Common myeloid progenitor, CD34-positive (primary cell): ENCODE measurements around the gene PIK3C3.

Experiments used
- CTCF ChIA-PET: fragments of 350-600 bp; sonication (Branson Sonifier 250); formaldehyde crosslinking; loops from one replicate; lab custom pipeline; 2021; ENCODE audit warnings: antibody characterized with exemption; lab: Charles Lee
- POLR2A ChIA-PET: fragments of 350-600 bp; sonication (Branson Sonifier 250); formaldehyde crosslinking; loops from one replicate; lab custom pipeline; 2021; ENCODE audit warnings: antibody characterized with exemption; lab: Charles Lee
- DNase-seq, 3 donors: peaks; one replicate each; pipeline versions ENCODE4 v3.0.0 to v3.0.0-alpha.2; 2013
- H3K27ac ChIP-seq, 2 experiments: 1 replicate in 1 of 2; 2 replicates in 1 of 2; pipeline ENCODE4 v1.7.0; 2013; ENCODE audit warnings: inconsistent platforms in 2 of 2, low read length in 2 of 2, mild to moderate bottlenecking in 2 of 2, low read depth in 1 of 2, moderate library complexity in 1 of 2; ENCODE audit not compliant: severe bottlenecking in 2 of 2, insufficient read depth in 1 of 2, poor library complexity in 1 of 2
- H3K27me3 ChIP-seq, 5 experiments: replicated peaks in 2 of 5; 1 replicate in 3 of 5; 2 replicates in 2 of 5; pipeline versions ENCODE4 v1.6.1 to v1.7.0; 2013; ENCODE audit warnings: low read length in 4 of 5, mild to moderate bottlenecking in 2 of 5, moderate library complexity in 2 of 5, inconsistent platforms in 1 of 5; ENCODE audit not compliant: insufficient read depth in 5 of 5, control insufficient read depth in 4 of 5
- H3K36me3 ChIP-seq, 4 experiments: 1 replicate in 2 of 4; 2 replicates in 2 of 4; pipeline versions ENCODE4 v1.6.1 to v1.7.0; 2013; ENCODE audit warnings: low read length in 3 of 4, control low read depth in 1 of 4, mild to moderate bottlenecking in 1 of 4; ENCODE audit not compliant: control insufficient read depth in 4 of 4, insufficient read depth in 4 of 4
- H3K4me1 ChIP-seq, 4 experiments: 1 replicate in 3 of 4; 2 replicates in 1 of 4; pipeline versions ENCODE4 v1.6.1 to v1.7.1; 2013; ENCODE audit warnings: low read length in 3 of 4, mild to moderate bottlenecking in 3 of 4, control low read depth in 1 of 4, inconsistent platforms in 1 of 4, moderate library complexity in 1 of 4; ENCODE audit not compliant: control insufficient read depth in 4 of 4, insufficient read depth in 4 of 4; ENCODE audit errors: control extremely low read depth in 1 of 4
- H3K4me3 ChIP-seq, 7 experiments: 1 replicate in 4 of 7; 2 replicates in 3 of 7; pipeline versions ENCODE4 v1.5.1 to v1.7.0; 2013; ENCODE audit warnings: mild to moderate bottlenecking in 7 of 7, low read length in 6 of 7, moderate library complexity in 6 of 7, inconsistent platforms in 2 of 7, low read depth in 2 of 7, control low read depth in 1 of 7; ENCODE audit not compliant: insufficient read depth in 4 of 7, control insufficient read depth in 1 of 7; ENCODE audit errors: extremely low read depth in 1 of 7
- H3K9me3 ChIP-seq, 5 experiments: 1 replicate in 4 of 5; 2 replicates in 1 of 5; pipeline versions ENCODE4 v1.6.1 to v1.7.1; 2013; ENCODE audit warnings: low read length in 4 of 5, mild to moderate bottlenecking in 2 of 5, inconsistent platforms in 1 of 5, low read depth in 1 of 5, moderate library complexity in 1 of 5; ENCODE audit not compliant: control insufficient read depth in 4 of 5, insufficient read depth in 2 of 5; ENCODE audit errors: control extremely low read depth in 1 of 5
- WGBS: methylation state at CpG from one replicate; pipeline ENCODE4 v1.1.5; 2013; ENCODE audit not compliant: insufficient coverage; 5-methylcytosine and 5-hydroxymethylcytosine counted together

PIK3C3 gene

GRCh38 chr18:42095732-42096377 is 140.8 kb downstream of the PIK3C3 start:
- ChIA-PET CTCF (no interaction called here), POLR2A (no interaction called here)
- no peaks in the 10 kb centered on the region for H3K4me1 ChIP-seq
- H3K36me3 ChIP-seq, result no peaks in the 10 kb centered on the region
- no peak overlapping the region for H3K27ac ChIP-seq
- H3K9me3 ChIP-seq, result no peaks in the 10 kb centered on the region
- no peak overlapping the region for H3K4me3 ChIP-seq
- DNase-seq, result no peak
- H3K27me3 ChIP-seq, result no peaks in the 10 kb centered on the region

- H3K36me3 ChIP-seq, result no peaks in the 10 kb centered on the region
- ChIA-PET CTCF (interaction anchor here (2.8 kb wide), 1 partner anchor 14 kb away, joined by 10 read pairs; no protein-coding TSS in a partner anchor), POLR2A (no interaction called here)
- H3K4me3 ChIP-seq, result no peak overlapping the region
- no peak overlapping the region for H3K27ac ChIP-seq
- H3K9me3 ChIP-seq, result no peaks in the 10 kb centered on the region
- DNase-seq, result no peak
- H3K4me1 ChIP-seq, result no peaks in the 10 kb centered on the region
- H3K27me3 ChIP-seq, result no peaks in the 10 kb centered on the region
- no CpG with 5 or more reads among the region's 1 CpG for WGBS
Measured at GRCh38 chr18:42100248-42100647, 145.2 kb downstream of the PIK3C3 start.

GRCh38 chr18:42100911-42101310 is 145.9 kb downstream of the PIK3C3 start:
- Histone ChIP-seq H3K9me3 (no peaks in the 10 kb centered on the region), H3K4me3 (no peak overlapping the region), H3K4me1 (no peaks in the 10 kb centered on the region), H3K27ac (no peak overlapping the region), H3K27me3 (peaks cover 0 to 3% (median 0%) of the 10 kb centered on the region in 5 experiments), H3K36me3 (no peaks in the 10 kb centered on the region)
- ChIA-PET POLR2A (no interaction called here), CTCF (interaction anchor here (2.8 kb wide), 1 partner anchor 14 kb away, joined by 10 read pairs; no protein-coding TSS in a partner anchor)
- 100% methylated on average over 1 of the region's 2 CpGs for WGBS
- DNase-seq, result peak in 1 of 3 donors; percentile 1

GRCh38 chr18:42105394-42105793 is 150.4 kb downstream of the PIK3C3 start:
- no peaks in the 10 kb centered on the region for H3K36me3 ChIP-seq
- H3K27me3 ChIP-seq, result peaks cover 0 to 3% (median 0%) of the 10 kb centered on the region in 5 experiments
- H3K9me3 ChIP-seq, result no peaks in the 10 kb centered on the region
- no peak overlapping the region for H3K27ac ChIP-seq
- POLR2A ChIA-PET, result no interaction called here
- DNase-seq, result no peak
- no CpG with 5 or more reads among the region's 2 CpGs for WGBS
- H3K4me3 ChIP-seq, result no peak overlapping the region
- CTCF ChIA-PET, result interaction anchor here (1.2 to 1.5 kb wide), 2 partner anchors 9 to 10 kb away, joined by 3 to 4 read pairs; no protein-coding TSS in a partner anchor
- H3K4me1 ChIP-seq, result no peaks in the 10 kb centered on the region

- ChIA-PET CTCF (interaction anchor here (1.1 to 1.4 kb wide), 2 partner anchors 11 to 193 kb away, joined by 3 to 7 read pairs; no protein-coding TSS in a partner anchor), POLR2A (no interaction called here)
- H3K36me3 ChIP-seq, result no peaks in the 10 kb centered on the region
- no peak for DNase-seq
- H3K4me3 ChIP-seq, result no peak overlapping the region
- H3K9me3 ChIP-seq, result no peaks in the 10 kb centered on the region
- WGBS, result 100% methylated on average over 2 of the region's 2 CpGs
- H3K4me1 ChIP-seq, result no peaks in the 10 kb centered on the region
- peaks cover 0 to 3% (median 0%) of the 10 kb centered on the region in 5 experiments for H3K27me3 ChIP-seq
- no peak overlapping the region for H3K27ac ChIP-seq
Measured at GRCh38 chr18:42106784-42107183, 151.8 kb downstream of the PIK3C3 start.

GRCh38 chr18:42107287-42107686 is 152.3 kb downstream of the PIK3C3 start:
- Histone ChIP-seq H3K36me3 (no peaks in the 10 kb centered on the region), H3K27me3 (peaks cover 0 to 3% (median 0%) of the 10 kb centered on the region in 5 experiments), H3K9me3 (no peaks in the 10 kb centered on the region), H3K27ac (no peak overlapping the region), H3K4me3 (no peak overlapping the region), H3K4me1 (no peaks in the 10 kb centered on the region)
- no peak for DNase-seq
- CTCF ChIA-PET, result interaction anchor here (1.1 to 1.4 kb wide), 2 partner anchors 10 to 192 kb away, joined by 3 to 7 read pairs; no protein-coding TSS in a partner anchor
- WGBS, result 93% methylated on average over 2 of the region's 4 CpGs
- POLR2A ChIA-PET, result no interaction called here

GRCh38 chr18:42107691-42108450 is 152.8 kb downstream of the PIK3C3 start:
- 92% methylated on average over 7 of the region's 10 CpGs for WGBS
- no peak for DNase-seq
- Histone ChIP-seq H3K4me1 (no peaks in the 10 kb centered on the region), H3K27me3 (peaks cover 0 to 3% (median 0%) of the 10 kb centered on the region in 5 experiments), H3K27ac (no peak overlapping the region), H3K4me3 (no peak overlapping the region), H3K9me3 (no peaks in the 10 kb centered on the region), H3K36me3 (no peaks in the 10 kb centered on the region)
- POLR2A ChIA-PET, result no interaction called here
- CTCF ChIA-PET, result interaction anchor here (1.1 to 1.4 kb wide), 2 partner anchors 9 to 192 kb away, joined by 3 to 7 read pairs; no protein-coding TSS in a partner anchor
